Measurements from ENCODE around the gene GATB. TPM values are rescaled to one million over a fixed set of nuclear protein-coding genes. Genes with fewer than 3 reads are reported as not detected.

The GATB gene
- polyA plus RNA-seq, 1 donor: 17.4 TPM

GRCh38 chr4:151718984-151719955 lies 41.5 kb downstream of the GATB start:
- H3K4me1 ChIP-seq (ENCODE audit: control insufficient read depth, insufficient read depth, low read length): no peaks in the 10 kb centered on the region
- no CpG with 5 or more reads among the region's 19 CpGs for WGBS (ENCODE audit: insufficient coverage, low lambda C conversion rate)
- no peak overlapping the region for H3K27ac ChIP-seq (ENCODE audit: low read length)
- peaks cover 6% of the 10 kb centered on the region for H3K36me3 ChIP-seq (ENCODE audit: control insufficient read depth, insufficient read depth, low read length)
- DNase-seq: no peak
- H3K9me3 ChIP-seq (ENCODE audit: control insufficient read depth, low read depth, low read length): no peaks in the 10 kb centered on the region
- H3K27me3 ChIP-seq (ENCODE audit: control insufficient read depth, insufficient read depth, low read length): no peaks in the 10 kb centered on the region
- no peak overlapping the region for H3K4me3 ChIP-seq (ENCODE audit: low read length)

GRCh38 chr4:151717909-151718628 lies 42.7 kb downstream of the GATB start:
- Histone ChIP-seq H3K27me3 (ENCODE audit: control insufficient read depth, insufficient read depth, low read length) (no peaks in the 10 kb centered on the region), H3K36me3 (ENCODE audit: control insufficient read depth, insufficient read depth, low read length) (peaks cover 11% of the 10 kb centered on the region), H3K4me3 (ENCODE audit: low read length) (no peak overlapping the region), H3K27ac (ENCODE audit: low read length) (no peak overlapping the region), H3K9me3 (ENCODE audit: control insufficient read depth, low read depth, low read length) (no peaks in the 10 kb centered on the region), H3K4me1 (ENCODE audit: control insufficient read depth, insufficient read depth, low read length) (no peaks in the 10 kb centered on the region)
- 100% methylated on average over 1 of the region's 10 CpGs for WGBS (ENCODE audit: insufficient coverage, low lambda C conversion rate)
- no peak for DNase-seq

- H3K27ac ChIP-seq (ENCODE audit: low read length): no peak overlapping the region
- DNase-seq: no peak
- H3K4me3 ChIP-seq (ENCODE audit: low read length): no peak overlapping the region
- H3K9me3 ChIP-seq (ENCODE audit: control insufficient read depth, low read depth, low read length): no peaks in the 10 kb centered on the region
- no CpG with 5 or more reads among the region's 2 CpGs for WGBS (ENCODE audit: insufficient coverage, low lambda C conversion rate)
- H3K4me1 ChIP-seq (ENCODE audit: control insufficient read depth, insufficient read depth, low read length): no peaks in the 10 kb centered on the region
- no peaks in the 10 kb centered on the region for H3K27me3 ChIP-seq (ENCODE audit: control insufficient read depth, insufficient read depth, low read length)
- peaks cover 9% of the 10 kb centered on the region for H3K36me3 ChIP-seq (ENCODE audit: control insufficient read depth, insufficient read depth, low read length)
These were observed 43.5 kb downstream of the GATB start for GRCh38 chr4:151717314-151717713.

- H3K4me1 ChIP-seq (ENCODE audit: control insufficient read depth, insufficient read depth, low read length): no peaks in the 10 kb centered on the region
- WGBS (ENCODE audit: insufficient coverage, low lambda C conversion rate): no CpG with 5 or more reads among the region's 5 CpGs
- H3K9me3 ChIP-seq (ENCODE audit: control insufficient read depth, low read depth, low read length): no peaks in the 10 kb centered on the region
- H3K27me3 ChIP-seq (ENCODE audit: control insufficient read depth, insufficient read depth, low read length): no peaks in the 10 kb centered on the region
- DNase-seq: no peak
- H3K27ac ChIP-seq (ENCODE audit: low read length): no peak overlapping the region
- no peak overlapping the region for H3K4me3 ChIP-seq (ENCODE audit: low read length)
- peaks cover 9% of the 10 kb centered on the region for H3K36me3 ChIP-seq (ENCODE audit: control insufficient read depth, insufficient read depth, low read length)
These were observed 44.5 kb downstream of the GATB start for GRCh38 chr4:151716324-151716723.

GRCh38 chr4:151715881-151716280 lies 44.9 kb downstream of the GATB start:
- H3K4me1 ChIP-seq (ENCODE audit: control insufficient read depth, insufficient read depth, low read length): no peaks in the 10 kb centered on the region
- H3K27me3 ChIP-seq (ENCODE audit: control insufficient read depth, insufficient read depth, low read length): no peaks in the 10 kb centered on the region
- peaks cover 9% of the 10 kb centered on the region for H3K36me3 ChIP-seq (ENCODE audit: control insufficient read depth, insufficient read depth, low read length)
- H3K4me3 ChIP-seq (ENCODE audit: low read length): no peak overlapping the region
- no peak overlapping the region for H3K27ac ChIP-seq (ENCODE audit: low read length)
- H3K9me3 ChIP-seq (ENCODE audit: control insufficient read depth, low read depth, low read length): no peaks in the 10 kb centered on the region
- no peak for DNase-seq
- WGBS (ENCODE audit: insufficient coverage, low lambda C conversion rate): no CpG with 5 or more reads among the region's 3 CpGs

- no peak for DNase-seq
- Histone ChIP-seq H3K36me3 (ENCODE audit: control insufficient read depth, insufficient read depth, low read length) (peaks cover 12% of the 10 kb centered on the region), H3K27ac (ENCODE audit: low read length) (no peak overlapping the region), H3K9me3 (ENCODE audit: control insufficient read depth, low read depth, low read length) (no peaks in the 10 kb centered on the region), H3K4me1 (ENCODE audit: control insufficient read depth, insufficient read depth, low read length) (no peaks in the 10 kb centered on the region), H3K27me3 (ENCODE audit: control insufficient read depth, insufficient read depth, low read length) (no peaks in the 10 kb centered on the region), H3K4me3 (ENCODE audit: low read length) (no peak overlapping the region)
- no CpG with 5 or more reads among the region's 4 CpGs for WGBS (ENCODE audit: insufficient coverage, low lambda C conversion rate)
These were observed 48.0 kb downstream of the GATB start for GRCh38 chr4:151712777-151713176.

- Histone ChIP-seq H3K4me1 (ENCODE audit: control insufficient read depth, insufficient read depth, low read length) (no peaks in the 10 kb centered on the region), H3K27ac (ENCODE audit: low read length) (no peak overlapping the region), H3K27me3 (ENCODE audit: control insufficient read depth, insufficient read depth, low read length) (no peaks in the 10 kb centered on the region), H3K4me3 (ENCODE audit: low read length) (no peak overlapping the region), H3K36me3 (ENCODE audit: control insufficient read depth, insufficient read depth, low read length) (peaks cover 14% of the 10 kb centered on the region), H3K9me3 (ENCODE audit: control insufficient read depth, low read depth, low read length) (no peaks in the 10 kb centered on the region)
- 100% methylated on average over 1 of the region's 7 CpGs for WGBS (ENCODE audit: insufficient coverage, low lambda C conversion rate)
- DNase-seq: no peak
These were observed 49.2 kb downstream of the GATB start for GRCh38 chr4:151711646-151712045.

- no peak overlapping the region for H3K4me3 ChIP-seq (ENCODE audit: low read length)
- H3K27ac ChIP-seq (ENCODE audit: low read length): no peak overlapping the region
- WGBS (ENCODE audit: insufficient coverage, low lambda C conversion rate): no CpG with 5 or more reads among the region's 7 CpGs
- no peak for DNase-seq
- H3K4me1 ChIP-seq (ENCODE audit: control insufficient read depth, insufficient read depth, low read length): no peaks in the 10 kb centered on the region
- no peaks in the 10 kb centered on the region for H3K27me3 ChIP-seq (ENCODE audit: control insufficient read depth, insufficient read depth, low read length)
- peaks cover 20% of the 10 kb centered on the region for H3K36me3 ChIP-seq (ENCODE audit: control insufficient read depth, insufficient read depth, low read length)
- no peaks in the 10 kb centered on the region for H3K9me3 ChIP-seq (ENCODE audit: control insufficient read depth, low read depth, low read length)
These were observed 51.2 kb downstream of the GATB start for GRCh38 chr4:151709587-151709986.

- Histone ChIP-seq H3K4me3 (ENCODE audit: low read length) (no peak overlapping the region), H3K4me1 (ENCODE audit: control insufficient read depth, insufficient read depth, low read length) (no peaks in the 10 kb centered on the region), H3K27me3 (ENCODE audit: control insufficient read depth, insufficient read depth, low read length) (no peaks in the 10 kb centered on the region), H3K9me3 (ENCODE audit: control insufficient read depth, low read depth, low read length) (no peaks in the 10 kb centered on the region), H3K36me3 (ENCODE audit: control insufficient read depth, insufficient read depth, low read length) (peaks cover 19% of the 10 kb centered on the region), H3K27ac (ENCODE audit: low read length) (no peak overlapping the region)
- DNase-seq: no peak
- WGBS (ENCODE audit: insufficient coverage, low lambda C conversion rate): no CpG with 5 or more reads among the region's 6 CpGs
These were observed 51.7 kb downstream of the GATB start for GRCh38 chr4:151709071-151709470.

GRCh38 chr4:151708100-151708499 lies 52.7 kb downstream of the GATB start:
- Histone ChIP-seq H3K27ac (ENCODE audit: low read length) (no peak overlapping the region), H3K4me1 (ENCODE audit: control insufficient read depth, insufficient read depth, low read length) (no peaks in the 10 kb centered on the region), H3K36me3 (ENCODE audit: control insufficient read depth, insufficient read depth, low read length) (peaks cover 16% of the 10 kb centered on the region), H3K27me3 (ENCODE audit: control insufficient read depth, insufficient read depth, low read length) (no peaks in the 10 kb centered on the region), H3K4me3 (ENCODE audit: low read length) (no peak overlapping the region), H3K9me3 (ENCODE audit: control insufficient read depth, low read depth, low read length) (no peaks in the 10 kb centered on the region)
- WGBS (ENCODE audit: insufficient coverage, low lambda C conversion rate): 100% methylated on average over 1 of the region's 4 CpGs
- DNase-seq: no peak
